Measurements from ENCODE around the gene EPB41L2.

EPB41L2 gene

DNA sequence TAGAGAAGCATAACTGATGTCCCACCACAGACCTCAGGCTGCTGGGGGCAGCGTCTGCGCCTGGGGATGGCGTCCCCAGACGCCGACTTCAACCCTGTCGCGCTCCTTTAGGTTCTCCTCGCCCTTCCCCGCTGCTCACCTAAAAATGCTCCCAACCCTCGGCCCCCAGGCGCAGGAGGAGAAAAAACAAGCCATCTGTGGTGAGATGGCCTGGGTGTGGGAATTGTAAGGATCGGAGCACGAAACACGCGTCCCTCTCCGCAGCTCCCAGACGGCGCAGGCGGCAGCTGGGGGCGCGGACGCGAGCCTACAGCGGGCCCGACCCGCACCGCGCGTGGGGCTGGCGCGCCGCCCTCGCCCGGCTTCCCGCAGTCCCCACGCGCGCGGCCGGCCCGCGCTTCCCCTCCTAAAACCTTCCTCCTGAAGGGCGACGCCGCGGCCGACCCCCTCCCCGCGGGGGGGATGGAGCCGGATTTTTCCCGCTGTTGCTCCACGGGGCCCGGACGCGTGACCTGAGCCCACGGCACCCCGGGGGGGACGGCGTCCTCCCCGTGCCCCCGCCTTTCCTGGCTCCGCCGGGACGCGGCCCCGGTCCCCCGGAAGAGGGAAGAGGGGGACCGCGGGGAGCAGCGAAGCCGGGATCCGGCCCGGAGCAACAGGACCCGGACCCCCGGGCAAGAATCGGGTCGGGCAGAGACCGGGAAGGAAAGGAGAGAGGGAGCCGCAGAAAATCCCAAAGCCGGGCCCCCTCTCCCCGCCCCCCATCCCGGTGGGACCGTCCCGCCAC, 611 bp downstream of the EPB41L2 start:
- no peak for DNase-seq (ENCODE audit: extremely low read depth in 1 of 2, low read depth in 1 of 2)

DNA sequence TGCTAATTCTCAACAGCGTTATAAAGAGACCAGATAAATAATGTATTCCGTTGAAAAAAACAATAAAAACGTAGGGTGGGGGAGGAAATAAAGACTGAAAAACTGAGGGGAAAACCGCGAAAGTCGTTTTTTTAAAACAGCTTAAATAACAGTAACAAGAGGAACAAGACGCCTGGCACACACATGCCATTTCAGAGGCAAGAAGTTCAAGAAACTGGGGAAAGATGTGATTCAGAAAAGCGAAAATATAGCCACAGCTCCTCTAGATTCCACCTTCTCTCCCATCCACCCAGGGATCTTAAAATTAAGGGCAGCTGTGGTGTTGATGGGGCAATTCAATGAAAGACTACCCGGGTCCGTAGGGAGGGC, 1.3 kb downstream of the EPB41L2 start:
- DNase-seq (ENCODE audit: extremely low read depth in 1 of 2, low read depth in 1 of 2), result no peak

DNA sequence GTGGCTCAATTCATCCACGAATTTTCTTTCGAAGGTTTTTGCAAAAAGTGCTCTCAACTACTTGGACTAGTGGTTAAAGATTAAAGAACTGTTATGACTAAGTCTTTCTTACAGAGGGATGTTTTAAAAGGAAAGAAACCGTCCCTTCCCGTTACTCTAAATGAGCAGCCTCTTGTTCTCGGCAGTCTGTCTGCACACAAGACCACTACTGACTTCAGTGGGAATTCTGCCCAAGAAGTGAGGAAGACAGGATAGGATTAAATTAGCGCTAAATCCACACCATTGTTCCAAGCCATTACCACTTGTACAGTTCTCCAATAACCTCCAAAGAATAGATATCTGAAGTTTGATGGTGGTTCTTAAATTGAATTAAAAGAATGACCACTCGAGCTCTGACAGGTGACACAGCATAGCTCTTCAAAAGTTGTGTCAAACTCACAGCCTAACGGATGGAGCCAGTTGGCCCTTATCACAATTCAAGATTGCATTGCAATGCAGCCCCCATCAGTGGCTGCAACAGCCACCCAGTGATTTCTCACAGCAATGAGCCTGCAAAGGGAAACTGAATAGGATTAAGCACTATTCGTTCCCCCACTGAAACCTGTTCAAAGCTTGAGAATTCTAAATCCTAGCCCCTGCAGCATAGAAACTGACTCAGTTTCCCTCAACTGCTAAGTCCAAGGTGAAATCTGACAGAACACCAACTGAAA, 1.8 kb downstream of the EPB41L2 start:
- no peak for DNase-seq (ENCODE audit: extremely low read depth in 1 of 2, low read depth in 1 of 2)

- DNase-seq (ENCODE audit: extremely low read depth in 1 of 2, low read depth in 1 of 2), result no peak
These were observed 2.7 kb downstream of the EPB41L2 start for GRCh38 chr6:131060311-131060710.

DNA sequence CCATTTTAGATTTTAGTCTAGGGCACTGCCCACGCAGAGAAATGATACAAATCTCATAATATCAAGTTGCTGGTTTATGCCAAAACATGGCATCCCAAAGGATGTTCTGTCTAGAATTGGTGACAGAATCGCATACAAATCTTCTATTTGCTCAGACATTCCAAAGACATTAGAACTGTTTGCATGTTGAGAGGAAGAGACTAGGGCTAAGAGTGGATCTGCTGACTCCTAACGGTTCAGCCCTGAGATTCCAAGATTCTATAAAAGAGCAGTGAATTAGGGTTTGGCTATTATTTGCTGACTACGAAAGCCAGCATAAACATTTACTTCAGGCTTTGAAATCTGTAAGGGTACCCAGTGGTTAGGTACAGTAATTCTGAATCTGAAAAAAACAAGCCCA, 3.6 kb downstream of the EPB41L2 start:
- DNase-seq (ENCODE audit: extremely low read depth in 1 of 2, low read depth in 1 of 2), result no peak

GRCh38 chr6:131058236-131058635, 4.8 kb downstream of the EPB41L2 start:
- no peak for DNase-seq (ENCODE audit: extremely low read depth in 1 of 2, low read depth in 1 of 2)

- DNase-seq (ENCODE audit: extremely low read depth in 1 of 2, low read depth in 1 of 2), result no peak
These were observed 8.4 kb downstream of the EPB41L2 start for GRCh38 chr6:131054392-131055250.

GRCh38 chr6:131053546-131054240, 9.4 kb downstream of the EPB41L2 start:
- DNase-seq (ENCODE audit: extremely low read depth in 1 of 2, low read depth in 1 of 2), result no peak

DNA sequence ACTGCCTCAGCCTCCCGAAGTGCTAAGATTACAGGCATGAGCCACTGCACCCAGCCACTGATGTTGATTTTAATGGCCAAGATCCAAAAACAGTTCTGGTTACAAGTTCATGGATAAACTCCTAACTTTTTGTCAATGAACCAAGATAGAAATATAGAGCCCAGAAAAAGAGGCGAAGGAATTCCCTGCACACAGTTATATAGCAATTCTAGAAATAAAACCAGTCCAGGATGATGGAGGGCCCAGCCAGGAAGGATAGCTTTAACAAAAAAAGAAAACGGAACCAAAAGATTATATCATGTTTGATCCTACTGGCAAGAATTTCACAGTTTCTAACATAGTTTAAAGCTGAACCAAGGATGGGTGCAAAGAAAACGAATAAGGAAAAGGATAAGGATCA, 10.9 kb downstream of the EPB41L2 start:
- DNase-seq (ENCODE audit: extremely low read depth in 1 of 2, low read depth in 1 of 2), result no peak

DNA sequence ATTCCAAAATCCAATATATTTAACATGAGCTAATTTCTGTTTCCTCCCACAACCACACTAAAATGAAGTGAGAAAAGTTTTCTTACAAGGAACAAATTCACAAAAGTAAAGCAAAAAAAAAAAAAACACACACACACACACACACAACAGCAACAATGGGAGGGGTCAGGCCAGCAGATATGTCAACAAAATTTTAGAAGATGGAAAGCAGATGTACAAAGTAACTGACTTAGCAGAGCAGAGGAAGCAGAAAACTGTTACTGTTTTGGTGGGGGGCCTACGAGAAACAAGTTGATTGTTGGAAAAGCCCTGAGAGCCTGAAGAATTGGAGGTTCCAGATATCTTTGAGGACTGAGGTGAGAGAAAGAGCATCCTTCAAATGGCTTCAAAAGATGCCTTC, 11.7 kb downstream of the EPB41L2 start:
- DNase-seq (ENCODE audit: extremely low read depth in 1 of 2, low read depth in 1 of 2), result no peak

DNA sequence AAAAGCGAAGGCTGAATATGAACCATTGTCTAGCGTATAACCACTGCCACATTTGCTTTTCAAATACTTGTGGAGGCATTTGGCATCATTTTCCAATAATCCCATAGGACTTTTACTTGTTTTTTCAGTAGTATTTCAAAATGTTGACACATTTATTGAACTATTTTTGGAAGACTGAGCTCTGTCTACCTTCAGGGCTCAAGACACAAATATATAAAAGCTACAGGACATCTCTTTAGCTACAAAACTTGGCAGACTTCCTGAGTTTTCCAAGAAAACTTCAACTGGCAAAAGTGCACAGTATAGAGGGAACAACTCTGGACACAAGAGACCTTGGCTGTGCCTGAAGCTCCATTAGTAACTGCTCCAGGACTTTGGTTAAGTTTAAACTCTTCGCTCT, 13.4 kb downstream of the EPB41L2 start:
- DNase-seq (ENCODE audit: extremely low read depth in 1 of 2, low read depth in 1 of 2), result no peak

- no peak for DNase-seq (ENCODE audit: extremely low read depth in 1 of 2, low read depth in 1 of 2)
These were observed 14.0 kb downstream of the EPB41L2 start for GRCh38 chr6:131048933-131049515.

DNA sequence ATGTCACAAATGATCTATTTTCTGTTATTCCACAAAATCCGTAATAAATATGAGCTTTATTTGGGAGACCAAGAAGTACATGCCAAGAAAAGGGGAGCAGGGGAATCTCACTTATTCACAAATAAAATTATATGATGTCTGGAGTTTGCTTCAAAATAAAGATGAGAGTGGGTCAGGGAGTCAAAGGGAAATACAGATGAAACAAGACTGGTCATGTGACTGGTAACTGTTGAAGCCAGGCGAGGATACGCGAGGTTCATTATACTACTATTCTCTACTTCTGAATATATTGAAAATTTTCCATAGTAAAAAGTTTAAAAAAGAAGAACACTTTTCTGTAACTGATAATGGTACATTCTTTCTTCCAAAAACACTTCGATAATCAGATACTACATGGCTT, 14.6 kb downstream of the EPB41L2 start:
- no peak for DNase-seq (ENCODE audit: extremely low read depth in 1 of 2, low read depth in 1 of 2)

- no peak for DNase-seq (ENCODE audit: extremely low read depth in 1 of 2, low read depth in 1 of 2)
These were observed 17.9 kb downstream of the EPB41L2 start for GRCh38 chr6:131045139-131045538.

DNA sequence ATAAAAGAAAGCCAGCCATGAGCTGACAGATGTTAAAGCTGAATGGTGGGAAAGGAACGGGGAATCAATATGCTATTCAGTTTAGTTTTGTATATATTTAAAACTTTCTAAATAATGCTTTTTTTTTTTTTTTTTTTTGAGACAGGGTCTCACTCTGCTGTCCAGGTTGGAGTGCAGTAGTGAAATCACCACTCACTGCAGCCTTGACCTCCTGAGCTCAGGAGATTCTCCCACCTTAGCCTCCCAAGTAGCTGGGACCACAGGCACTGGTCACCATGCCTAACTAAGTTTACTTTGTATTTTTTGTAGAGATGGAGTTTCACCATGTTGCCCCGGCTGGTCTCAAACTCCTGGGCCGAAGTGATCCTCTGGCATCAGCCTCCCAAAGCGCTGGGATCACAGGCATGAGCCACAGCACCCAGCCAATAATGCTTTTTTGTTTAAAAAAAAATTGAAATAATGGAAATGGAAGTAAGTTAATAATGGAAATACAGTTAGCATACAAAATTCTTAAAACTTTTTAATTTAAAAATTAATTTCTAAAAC, 19.1 kb downstream of the EPB41L2 start:
- DNase-seq (ENCODE audit: extremely low read depth in 1 of 2, low read depth in 1 of 2), result no peak

DNA sequence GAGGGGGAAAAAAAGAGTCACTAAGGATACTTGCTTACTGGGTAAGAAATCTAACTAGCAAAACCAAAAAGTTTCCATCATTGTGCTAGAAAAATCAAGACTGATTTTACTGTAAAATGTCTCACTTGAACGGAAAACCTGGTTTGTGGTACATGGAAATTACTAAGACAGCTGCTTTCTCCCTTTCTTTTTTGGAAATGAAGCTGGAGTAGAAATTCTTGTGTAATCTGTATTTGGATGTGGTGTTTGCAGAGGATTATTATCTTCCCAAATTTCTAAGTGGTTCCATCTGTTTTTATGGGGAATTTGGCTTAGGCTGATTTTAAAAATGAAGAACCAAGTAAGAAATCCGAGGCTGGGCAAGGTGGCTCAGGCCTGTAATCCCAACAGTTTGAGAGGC, 20.4 kb downstream of the EPB41L2 start:
- DNase-seq (ENCODE audit: extremely low read depth in 1 of 2, low read depth in 1 of 2), result no peak

GRCh38 chr6:131041814-131042213, 21.2 kb downstream of the EPB41L2 start:
- no peak for DNase-seq (ENCODE audit: extremely low read depth in 1 of 2, low read depth in 1 of 2)

- no peak for DNase-seq (ENCODE audit: extremely low read depth in 1 of 2, low read depth in 1 of 2)
These were observed 22.2 kb downstream of the EPB41L2 start for GRCh38 chr6:131040866-131041265.

DNA sequence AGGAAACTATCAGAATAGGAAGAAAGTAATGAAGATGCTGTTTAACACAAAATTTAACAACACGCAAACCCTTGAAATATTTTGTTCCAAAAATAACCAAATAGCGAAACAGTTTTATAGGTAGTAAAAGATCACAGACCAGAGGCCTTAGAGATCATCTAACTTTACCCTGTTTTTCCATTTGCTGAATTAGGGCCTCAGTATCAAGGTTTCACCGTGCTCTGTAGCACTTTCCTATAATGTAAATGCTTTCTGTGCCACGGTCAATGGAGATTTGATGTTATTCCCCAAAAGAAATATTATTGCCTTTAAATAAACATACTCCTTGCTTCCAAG, 23.7 kb downstream of the EPB41L2 start:
- no peak for DNase-seq (ENCODE audit: extremely low read depth in 1 of 2, low read depth in 1 of 2)

DNA sequence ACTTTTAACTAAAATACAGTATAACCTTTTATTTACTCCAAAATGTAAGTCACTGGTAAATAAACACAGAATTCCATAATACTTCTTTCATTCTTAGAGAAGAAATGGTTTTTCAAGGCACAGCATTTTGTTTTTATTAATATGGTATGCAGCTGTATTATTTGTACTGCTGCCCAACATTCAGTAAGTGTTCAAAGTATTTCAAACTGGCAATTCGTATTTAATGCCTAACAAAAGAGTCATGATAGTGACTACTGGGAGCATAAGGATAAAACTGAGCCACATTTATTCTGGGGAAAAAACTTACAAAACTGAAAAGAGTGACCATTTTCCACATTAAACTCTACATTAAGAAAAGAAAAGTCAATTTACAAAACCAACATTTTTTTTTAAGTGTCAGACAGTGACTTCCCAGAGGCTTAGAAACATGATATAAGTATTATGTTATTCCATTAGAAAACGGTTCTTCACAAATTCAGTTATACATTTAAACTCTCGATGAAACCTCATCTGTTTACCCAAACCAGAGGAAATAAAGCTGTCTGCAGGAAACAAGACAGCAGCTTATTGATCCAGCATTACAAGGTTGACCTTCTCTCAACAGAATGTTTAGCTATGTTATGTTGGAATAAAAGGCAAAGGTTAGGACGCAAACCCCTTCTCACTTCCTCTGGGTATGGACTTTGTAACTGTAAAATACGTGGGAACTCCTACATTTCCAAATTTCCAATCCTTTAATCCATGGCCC, 24.3 kb downstream of the EPB41L2 start:
- no peak for DNase-seq (ENCODE audit: extremely low read depth in 1 of 2, low read depth in 1 of 2)
